Stimulated activated CD4-positive, alpha-beta T cell treated with anti-CD3 and anti-CD28 coated beads, Interleukin-15, amount 100 ng/mL, for 1 hour (primary cell): ENCODE results near the gene UBE2E2.

Source experiments
- DNase-seq, 2 donors: peaks; one replicate each; pipeline ENCODE4 v3.0.0-alpha.2; 2020; ENCODE audit warnings: low read depth in 1 of 2, low spot score in 1 of 2

Gene UBE2E2

GRCh38 chr3:23385327-23385726, 182.2 kb downstream of the UBE2E2 start:
- DNase-seq = no peak

DNA sequence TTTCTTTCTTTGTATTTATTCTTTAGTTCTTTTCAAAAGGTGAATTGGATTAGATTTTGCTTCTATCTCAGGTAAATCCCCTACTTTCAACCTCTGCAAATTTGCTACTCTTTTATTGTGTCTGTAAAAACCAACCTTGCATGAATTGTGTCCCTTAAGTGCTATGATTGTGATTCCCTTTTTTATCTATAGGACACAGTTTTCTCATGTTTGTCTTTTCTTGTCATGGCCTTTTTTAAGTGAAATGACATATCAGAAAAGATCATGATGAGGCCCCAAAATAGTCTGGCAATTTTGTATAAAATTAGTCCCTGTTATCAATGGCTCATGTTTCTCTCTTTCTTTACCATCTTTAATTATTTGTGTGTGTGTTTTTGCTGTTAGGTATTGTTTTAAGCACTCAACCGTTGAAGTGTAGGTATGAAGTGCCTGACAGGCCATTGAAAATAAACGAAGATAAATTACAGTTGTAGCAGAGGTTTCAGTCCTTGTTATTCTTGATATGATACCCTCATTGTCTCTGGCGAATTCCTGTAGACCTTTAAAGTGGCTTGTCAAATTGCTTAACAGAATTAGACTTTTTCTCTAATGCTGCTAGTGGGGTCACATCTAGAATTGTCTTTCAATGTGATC, 184.3 kb downstream of the UBE2E2 start:
- DNase-seq = no peak

DNA sequence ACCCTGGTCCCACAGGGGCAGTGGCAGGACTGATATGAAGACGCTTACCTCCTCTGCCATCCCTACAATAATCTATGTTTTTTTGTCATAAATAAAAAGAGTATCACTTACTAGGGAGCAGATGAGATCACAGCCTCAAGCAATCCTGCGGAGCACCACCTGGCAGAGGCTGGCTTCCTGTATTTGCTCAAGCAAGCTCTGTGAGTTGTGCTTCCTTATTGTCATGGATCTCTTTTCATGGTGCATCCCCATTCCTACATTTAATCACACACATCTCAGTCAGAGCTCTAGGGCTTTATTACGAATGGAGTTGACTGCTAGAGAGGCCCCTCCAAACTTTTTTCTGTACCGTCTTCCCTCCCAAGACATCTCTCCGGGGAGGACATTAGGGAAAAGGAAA, 186.0 kb downstream of the UBE2E2 start:
- no peak for DNase-seq

DNA sequence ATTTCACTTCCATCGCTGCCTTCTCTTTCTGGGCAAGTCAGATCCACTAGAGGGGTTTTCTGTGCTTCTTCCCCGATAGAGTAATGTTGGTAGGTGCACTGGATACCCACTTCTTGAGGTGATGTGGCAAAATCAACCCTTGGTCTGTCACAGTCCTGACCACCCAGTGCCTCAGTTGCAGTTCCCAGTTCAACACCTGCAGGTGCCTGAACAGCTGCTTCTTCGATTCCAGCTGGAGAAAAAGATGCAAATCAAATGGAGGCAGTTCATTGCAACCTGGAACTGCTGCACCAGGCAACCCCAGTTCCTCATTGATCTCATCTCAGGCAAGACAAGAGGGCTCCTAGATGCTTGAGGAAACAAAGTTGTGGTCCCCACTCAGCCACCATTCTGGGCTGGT, 186.6 kb downstream of the UBE2E2 start:
- DNase-seq = no peak

DNA sequence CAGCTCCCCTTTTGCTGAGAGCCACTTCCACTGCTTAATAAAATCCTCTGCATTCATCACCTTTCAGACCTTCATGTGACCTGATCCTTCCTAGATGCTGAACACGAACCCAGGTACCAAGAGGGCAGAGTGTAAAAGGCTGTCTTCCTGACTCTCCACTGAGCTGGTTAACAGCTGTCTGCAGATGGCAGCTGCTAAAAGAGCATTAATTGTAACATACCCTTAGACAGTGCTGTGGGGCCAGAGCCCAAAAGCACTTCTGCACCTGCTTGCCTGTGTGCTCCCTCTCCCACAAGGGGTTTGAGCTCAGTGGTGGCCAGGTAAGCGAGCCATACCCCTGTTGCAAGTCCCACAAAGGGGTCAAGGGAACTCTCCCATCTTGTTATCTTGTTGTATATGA, 187.3 kb downstream of the UBE2E2 start:
- DNase-seq = no peak

- no peak for DNase-seq
Observed at GRCh38 chr3:23390989-23391553, 187.9 kb downstream of the UBE2E2 start.

- DNase-seq = no peak
Observed at GRCh38 chr3:23395115-23395514, 192.0 kb downstream of the UBE2E2 start.

- DNase-seq = no peak
Observed at GRCh38 chr3:23396746-23397145, 193.6 kb downstream of the UBE2E2 start.

GRCh38 chr3:23399221-23399620, 196.1 kb downstream of the UBE2E2 start:
- DNase-seq = no peak

DNA sequence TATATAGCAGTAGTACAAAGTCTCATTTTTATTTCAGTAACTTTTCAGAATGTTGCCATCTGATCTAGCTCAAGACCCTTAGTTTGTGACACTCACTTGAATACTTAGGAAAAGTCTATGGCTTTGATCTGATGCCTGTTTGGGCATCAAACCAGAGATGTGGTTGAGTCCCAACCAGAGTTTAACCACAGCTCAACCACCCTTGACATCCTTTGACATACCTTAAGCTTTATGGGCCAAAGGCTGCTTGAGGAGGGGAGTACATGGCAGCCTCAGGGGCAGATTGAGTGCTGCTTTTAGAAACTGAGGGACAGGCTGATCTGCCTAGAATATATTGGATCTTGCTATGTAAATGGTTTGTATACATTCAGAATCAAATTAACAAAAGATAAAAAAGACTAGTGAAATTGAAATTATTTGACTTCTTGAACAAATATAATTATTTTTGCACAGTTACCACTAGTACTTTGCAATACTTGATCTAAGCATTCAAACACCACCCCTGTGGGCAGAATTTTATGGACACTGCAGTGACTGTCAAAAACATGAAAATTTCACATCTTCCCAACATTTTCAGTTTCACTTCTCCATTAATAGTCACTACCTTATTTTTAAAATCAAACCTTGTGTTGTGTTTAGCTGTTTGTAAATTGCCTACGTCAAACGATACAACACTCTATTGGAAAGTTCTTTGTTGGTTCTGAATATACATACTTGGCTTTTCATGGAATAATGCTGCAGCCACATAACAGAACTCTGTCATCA, 199.8 kb downstream of the UBE2E2 start:
- no peak for DNase-seq

- DNase-seq = no peak
Observed at GRCh38 chr3:23404246-23404645, 201.1 kb downstream of the UBE2E2 start.

DNA sequence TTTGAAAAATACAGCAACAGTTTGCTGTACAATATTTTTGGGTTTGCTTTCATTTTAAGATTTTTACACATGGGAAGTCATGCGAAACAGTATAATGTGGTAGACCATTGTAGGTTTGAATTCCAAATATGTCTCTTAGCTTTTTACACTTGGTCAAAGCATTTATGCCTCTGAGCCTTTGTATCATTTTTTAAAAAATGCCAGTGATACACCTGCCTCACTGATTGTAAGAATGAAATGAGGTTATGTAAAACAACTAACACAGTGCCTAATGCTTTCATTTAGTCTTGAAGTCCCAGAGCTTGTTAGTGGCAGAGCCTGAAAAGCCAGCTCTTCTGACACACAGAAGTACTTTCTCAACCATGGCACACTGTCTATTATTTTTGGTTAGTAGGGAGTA, 202.0 kb downstream of the UBE2E2 start:
- no peak for DNase-seq

DNA sequence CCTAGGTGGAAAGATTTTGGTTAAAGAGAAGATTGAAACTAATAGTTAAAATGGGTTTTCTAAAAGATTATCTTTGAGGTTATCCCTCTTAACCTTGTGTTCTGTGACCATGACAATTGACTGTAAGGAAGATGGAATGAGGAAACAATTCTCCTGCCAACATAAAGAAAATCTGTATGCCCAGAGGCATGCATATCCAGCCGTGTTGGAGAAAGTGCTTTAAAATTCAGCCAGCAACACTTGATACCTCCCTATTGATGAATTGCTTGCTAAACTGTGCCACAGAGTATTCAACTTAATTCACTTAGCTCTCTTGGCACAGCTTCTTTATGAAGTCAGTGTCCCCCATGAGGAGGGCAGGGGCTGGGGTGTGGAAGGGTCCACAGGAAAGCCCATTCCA, 203.5 kb downstream of the UBE2E2 start:
- no peak for DNase-seq

GRCh38 chr3:23418026-23418425, 214.9 kb downstream of the UBE2E2 start:
- DNase-seq = no peak

- DNase-seq = no peak
Observed at GRCh38 chr3:23421811-23422516, 218.8 kb downstream of the UBE2E2 start.

- no peak for DNase-seq
Observed at GRCh38 chr3:23422517-23422851, 219.4 kb downstream of the UBE2E2 start.

- no peak for DNase-seq
Observed at GRCh38 chr3:23425410-23425809, 222.3 kb downstream of the UBE2E2 start.

DNA sequence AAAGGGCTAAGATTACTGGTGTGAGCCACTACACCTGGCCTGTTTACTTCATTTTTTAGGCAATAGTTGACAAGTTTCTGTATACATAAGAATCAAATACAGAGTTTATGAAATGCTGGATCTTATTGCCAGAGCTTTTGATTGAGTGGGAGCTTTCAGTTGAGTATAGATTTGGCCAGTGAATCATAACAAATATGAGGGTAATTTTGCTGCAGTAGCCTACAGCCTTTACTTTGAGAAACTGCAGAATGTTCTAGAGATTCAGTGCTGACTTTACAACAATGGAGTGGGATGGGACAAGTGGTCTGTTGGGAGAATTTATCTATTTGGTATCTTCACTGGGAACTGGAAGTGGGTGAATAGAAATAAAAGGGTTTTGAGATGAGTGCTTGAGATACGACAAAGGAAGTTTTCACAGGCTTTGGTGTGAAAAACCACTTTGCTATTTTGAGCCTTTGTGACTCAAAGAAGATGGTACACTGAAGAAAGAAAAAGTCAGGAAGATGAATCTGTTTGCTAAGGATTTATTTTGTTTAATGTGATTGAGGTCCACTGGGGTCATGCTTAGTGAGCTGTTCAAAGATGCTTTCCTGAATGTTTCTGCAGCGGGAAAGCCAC, 227.8 kb downstream of the UBE2E2 start:
- DNase-seq = no peak

DNA sequence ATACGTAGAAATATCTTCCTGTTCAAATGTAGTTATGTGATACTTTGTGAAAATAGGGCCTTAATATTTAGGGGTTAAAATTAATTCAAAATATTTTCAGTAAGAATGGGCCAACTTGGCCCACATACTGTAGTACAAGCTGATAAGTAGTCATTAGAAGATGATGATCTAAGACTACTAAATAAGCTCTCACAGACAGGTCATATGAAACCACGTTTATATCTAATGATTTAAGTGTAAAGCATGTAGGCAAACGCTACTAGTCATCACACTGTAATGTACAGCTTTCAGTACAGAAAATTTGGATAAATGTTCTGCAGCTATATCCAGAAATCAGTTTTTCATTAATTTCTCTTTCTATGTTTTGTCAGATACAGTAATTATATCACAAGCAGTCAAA, 228.6 kb downstream of the UBE2E2 start:
- DNase-seq = no peak

DNA sequence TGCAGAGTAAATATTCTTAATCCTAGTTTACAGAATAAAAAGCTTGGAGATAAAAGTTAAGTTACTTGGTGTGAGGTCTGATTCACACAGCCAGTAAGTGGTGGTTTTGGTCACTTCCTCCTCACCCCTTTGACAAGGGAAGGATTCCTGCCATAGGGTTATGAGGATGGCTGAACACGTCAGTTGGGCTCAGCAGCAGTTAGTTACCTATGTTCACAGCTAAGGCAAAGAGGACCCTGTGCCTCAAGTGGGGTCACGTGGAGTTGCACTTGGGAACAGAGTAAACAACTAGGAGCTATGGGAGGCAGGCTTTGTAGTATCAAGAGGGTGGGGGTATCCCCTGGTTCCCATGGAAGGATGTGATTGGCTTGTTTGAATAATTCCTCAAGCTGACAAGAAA, 232.2 kb downstream of the UBE2E2 start:
- DNase-seq = no peak

GRCh38 chr3:23435904-23436303, 232.8 kb downstream of the UBE2E2 start:
- DNase-seq = no peak
